MV-4-11 (cell line): ENCODE data around the gene FANCC.

Experiments
- DNase-seq: peaks from one replicate; lab custom pipeline; 2025; lab: John Stamatoyannopoulos, UW

Gene FANCC

GRCh38 chr9:95083086-95083768 lies 234.3 kb downstream of the FANCC start:
- DNase-seq = no peak

GRCh38 chr9:95082401-95083084 lies 235.0 kb downstream of the FANCC start:
- DNase-seq = no peak

- DNase-seq = no peak
Measured at GRCh38 chr9:95081998-95082397, 235.5 kb downstream of the FANCC start.

GRCh38 chr9:95080961-95081647 lies 236.4 kb downstream of the FANCC start:
- DNase-seq = no peak

GRCh38 chr9:95079461-95079860 lies 238.0 kb downstream of the FANCC start:
- no peak for DNase-seq

- no peak for DNase-seq
Measured at GRCh38 chr9:95078939-95079338, 238.6 kb downstream of the FANCC start.

GRCh38 chr9:95078511-95078910 lies 239.0 kb downstream of the FANCC start:
- DNase-seq = no peak

GRCh38 chr9:95077766-95078370 lies 239.6 kb downstream of the FANCC start:
- no peak for DNase-seq

GRCh38 chr9:95077053-95077765 lies 240.3 kb downstream of the FANCC start:
- DNase-seq = no peak

- DNase-seq = no peak
Measured at GRCh38 chr9:95076696-95077052, 240.8 kb downstream of the FANCC start.

GRCh38 chr9:95075700-95076099 lies 241.8 kb downstream of the FANCC start:
- DNase-seq = no peak

- DNase-seq = no peak
Measured at GRCh38 chr9:95074632-95075031, 242.9 kb downstream of the FANCC start.

GRCh38 chr9:95073918-95074317 lies 243.6 kb downstream of the FANCC start:
- DNase-seq = no peak

GRCh38 chr9:95073042-95073607 lies 244.4 kb downstream of the FANCC start:
- DNase-seq = no peak

- no peak for DNase-seq
Measured at GRCh38 chr9:95071925-95072324, 245.6 kb downstream of the FANCC start.

GRCh38 chr9:95071450-95071849 lies 246.1 kb downstream of the FANCC start:
- no peak for DNase-seq

GRCh38 chr9:95070549-95071021 lies 246.9 kb downstream of the FANCC start:
- no peak for DNase-seq

- no peak for DNase-seq
Measured at GRCh38 chr9:95067897-95068296, 249.6 kb downstream of the FANCC start.

GRCh38 chr9:95067057-95067456 lies 250.5 kb downstream of the FANCC start:
- no peak for DNase-seq

GRCh38 chr9:95065224-95065623 lies 252.3 kb downstream of the FANCC start:
- no peak for DNase-seq

- no peak for DNase-seq
Measured at GRCh38 chr9:95063300-95063699, 254.2 kb downstream of the FANCC start.

- no peak for DNase-seq
Measured at GRCh38 chr9:95062596-95063065, 254.9 kb downstream of the FANCC start.
